CD14-positive monocyte (primary cell): Measurements from ENCODE around the gene PLCH1. TPM values are rescaled to one million over a fixed set of nuclear protein-coding genes. Genes with fewer than 3 reads are reported as not detected.

ENCODE experiments used
- DNase-seq, 3 donors: peaks; one replicate each; pipeline ENCODE4 v3.0.0-alpha.2; 2011 to 2022
- H2AFZ ChIP-seq: 2 replicates; pipeline ENCODE4 v1.6.0; 2012; ENCODE audit warnings: mild to moderate bottlenecking, low read depth, low read length, inconsistent platforms; ENCODE audit not compliant: insufficient read depth, poor library complexity, severe bottlenecking
- H3K27ac ChIP-seq, 2 donors: 1 replicate in 1 of 2; 2 replicates in 1 of 2; pipeline ENCODE4 v1.5.1; 2012 to 2013; ENCODE audit warnings: low read length in 2 of 2, control low read depth in 1 of 2, inconsistent platforms in 1 of 2, low read depth in 1 of 2, mild to moderate bottlenecking in 1 of 2
- H3K27me3 ChIP-seq, 2 donors: one replicate each; pipeline versions ENCODE4 v1.6.0 to v1.6.1; 2011 to 2013; ENCODE audit warnings: low read length in 2 of 2; ENCODE audit not compliant: control insufficient read depth in 2 of 2, insufficient read depth in 2 of 2
- H3K36me3 ChIP-seq, 2 donors: replicated peaks in 1 of 2; 1 replicate in 1 of 2; 2 replicates in 1 of 2; pipeline versions ENCODE4 v1.5.1 to v1.6.1; 2012 to 2013; ENCODE audit warnings: low read length in 2 of 2, control low read depth in 1 of 2, inconsistent platforms in 1 of 2, mild to moderate bottlenecking in 1 of 2; ENCODE audit not compliant: insufficient read depth in 2 of 2, control insufficient read depth in 1 of 2
- H3K4me1 ChIP-seq, 2 donors: 1 replicate in 1 of 2; 2 replicates in 1 of 2; pipeline versions ENCODE4 v1.5.1 to v1.6.1; 2012 to 2013; ENCODE audit warnings: low read length in 2 of 2, control low read depth in 1 of 2, inconsistent platforms in 1 of 2, mild to moderate bottlenecking in 1 of 2, moderate library complexity in 1 of 2; ENCODE audit not compliant: insufficient read depth in 2 of 2, control insufficient read depth in 1 of 2
- H3K4me2 ChIP-seq: replicated peaks from 2 replicates; pipeline ENCODE3; 2012; ENCODE audit warnings: low read length, moderate library complexity, mild to moderate bottlenecking; ENCODE audit not compliant: poor library complexity, severe bottlenecking; ENCODE audit errors: extremely low read depth
- H3K4me3 ChIP-seq, 3 experiments: fragments of 200-600 bp in 1 of 3; sonication (generic) in 1 of 3; replicated peaks in 1 of 3; 1 replicate in 2 of 3; 2 replicates in 1 of 3; pipeline ENCODE4 v1.5.1; 2011 to 2013; ENCODE audit warnings: low read length in 3 of 3, mild to moderate bottlenecking in 3 of 3, control low read depth in 2 of 3, low read depth in 2 of 3, inconsistent platforms in 1 of 3, moderate library complexity in 1 of 3
- H3K79me2 ChIP-seq: 2 replicates; pipeline ENCODE4 v1.6.0; 2012; ENCODE audit warnings: mild to moderate bottlenecking, control low read depth, inconsistent platforms, low read length, moderate library complexity; ENCODE audit not compliant: insufficient read depth
- H3K9ac ChIP-seq: 2 replicates; pipeline ENCODE4 v1.6.0; 2017; ENCODE audit warnings: low read length, mild to moderate bottlenecking; ENCODE audit not compliant: insufficient read depth, poor library complexity, severe bottlenecking
- H3K9me3 ChIP-seq, 2 donors: replicated peaks in 1 of 2; 1 replicate in 1 of 2; 2 replicates in 1 of 2; pipeline versions ENCODE4 v1.5.1 to v1.6.1; 2012 to 2013; ENCODE audit warnings: low read length in 2 of 2, control low read depth in 1 of 2; ENCODE audit not compliant: control insufficient read depth in 1 of 2, insufficient read depth in 1 of 2
- H4K20me1 ChIP-seq: 2 replicates; pipeline ENCODE4 v1.6.0; 2012; ENCODE audit warnings: mild to moderate bottlenecking, low read length, control low read depth, moderate library complexity; ENCODE audit not compliant: insufficient read depth
- H3K27ac Mint-ChIP-seq, 7 donors: one replicate each; pipeline ENCODE4 v1.8.0; 2020; ENCODE audit warnings: mild to moderate bottlenecking in 7 of 7, mixed read lengths in 7 of 7, moderate library complexity in 6 of 7, inconsistent platforms in 2 of 7
- H3K27me3 Mint-ChIP-seq, 3 donors: one replicate each; pipeline ENCODE4 v1.8.0; 2021 to 2022; ENCODE audit warnings: low read depth in 3 of 3, mild to moderate bottlenecking in 3 of 3, mixed read lengths in 3 of 3, moderate library complexity in 3 of 3, inconsistent platforms in 1 of 3
- H3K36me3 Mint-ChIP-seq, 2 donors: one replicate each; pipeline ENCODE4 v1.8.0; 2020; ENCODE audit warnings: mixed read lengths in 2 of 2, inconsistent platforms in 1 of 2, mild to moderate bottlenecking in 1 of 2
- H3K4me1 Mint-ChIP-seq: one replicate; pipeline ENCODE4 v1.8.0; 2020; ENCODE audit warnings: mild to moderate bottlenecking, mixed read lengths
- H3K4me3 Mint-ChIP-seq, 2 donors: one replicate each; pipeline ENCODE4 v1.8.0; 2020; ENCODE audit warnings: mild to moderate bottlenecking in 2 of 2, mixed read lengths in 2 of 2, moderate library complexity in 1 of 2
- H3K9me3 Mint-ChIP-seq, 7 donors: one replicate each; pipeline ENCODE4 v1.8.0; 2020 to 2022; ENCODE audit warnings: mixed read lengths in 7 of 7, mild to moderate bottlenecking in 6 of 7, moderate library complexity in 6 of 7, inconsistent platforms in 2 of 7
- WGBS: methylation state at CpG from one replicate; pipeline ENCODE4 v1.1.5; 2013; ENCODE audit warnings: missing lambda C conversion rate; ENCODE audit not compliant: insufficient coverage; 5-methylcytosine and 5-hydroxymethylcytosine counted together
- intact Hi-C, 2 donors: fragments of 100-400 bp; cut with micrococcal nuclease; formaldehyde crosslinking; loops; one replicate each; pipeline versions ENCODE4 v1.15.0 to v1.15.1; 2023
- polyA plus RNA-seq, 3 donors: library from polyadenylated mRNA; depleted of rRNA in 1 of 3; unstranded in 2 of 3; stranded (reverse) in 1 of 3; fragments of 300-500 nt in 2 of 3; fragments of >200 nt in 1 of 3; fragmentation: Illumina TruSeq in 2 of 3; gene quantifications; 1 replicate in 2 of 3; 2 replicates in 1 of 3; pipeline ENCODE4 v1.2.3, GENCODE V29; 2012 to 2021
- TF ChIP-seq, protein P1 (sequence below): fragments of 200-600 bp; IDR thresholded peaks from one replicate; pipeline ENCODE4 v1.8.0; 2022; ENCODE audit warnings: antibody characterized with exemption, mild to moderate bottlenecking

PLCH1 gene
- polyA plus RNA-seq, 3 donors, result not detected

DNA sequence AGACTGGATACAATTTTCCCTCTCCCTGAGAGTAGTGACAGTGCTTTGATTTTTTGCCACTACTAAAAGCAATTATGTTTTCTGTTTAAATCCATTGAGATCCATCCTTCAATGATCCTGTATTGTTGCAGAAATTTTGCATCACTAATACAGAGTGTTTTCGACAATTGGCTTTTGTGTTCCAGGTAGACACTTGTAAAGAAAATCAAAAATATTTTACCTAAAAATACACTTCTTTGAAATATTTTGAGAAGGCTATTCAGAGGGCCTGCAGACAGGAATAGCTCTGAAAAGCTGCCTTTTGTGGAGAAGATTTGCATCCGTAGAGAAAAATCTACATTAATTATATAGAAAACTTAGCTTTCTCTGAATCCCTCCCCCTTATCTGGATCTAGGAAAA, 384.6 kb downstream of the PLCH1 start:
- no peak for DNase-seq
- TF ChIP-seq, protein P1, sequence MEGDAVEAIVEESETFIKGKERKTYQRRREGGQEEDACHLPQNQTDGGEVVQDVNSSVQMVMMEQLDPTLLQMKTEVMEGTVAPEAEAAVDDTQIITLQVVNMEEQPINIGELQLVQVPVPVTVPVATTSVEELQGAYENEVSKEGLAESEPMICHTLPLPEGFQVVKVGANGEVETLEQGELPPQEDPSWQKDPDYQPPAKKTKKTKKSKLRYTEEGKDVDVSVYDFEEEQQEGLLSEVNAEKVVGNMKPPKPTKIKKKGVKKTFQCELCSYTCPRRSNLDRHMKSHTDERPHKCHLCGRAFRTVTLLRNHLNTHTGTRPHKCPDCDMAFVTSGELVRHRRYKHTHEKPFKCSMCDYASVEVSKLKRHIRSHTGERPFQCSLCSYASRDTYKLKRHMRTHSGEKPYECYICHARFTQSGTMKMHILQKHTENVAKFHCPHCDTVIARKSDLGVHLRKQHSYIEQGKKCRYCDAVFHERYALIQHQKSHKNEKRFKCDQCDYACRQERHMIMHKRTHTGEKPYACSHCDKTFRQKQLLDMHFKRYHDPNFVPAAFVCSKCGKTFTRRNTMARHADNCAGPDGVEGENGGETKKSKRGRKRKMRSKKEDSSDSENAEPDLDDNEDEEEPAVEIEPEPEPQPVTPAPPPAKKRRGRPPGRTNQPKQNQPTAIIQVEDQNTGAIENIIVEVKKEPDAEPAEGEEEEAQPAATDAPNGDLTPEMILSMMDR, result no peak
- Histone ChIP-seq H3K27me3 (no peaks in the 10 kb centered on the region), H3K9ac (no peak overlapping the region), H4K20me1 (no peaks in the 10 kb centered on the region), H3K36me3 (no peaks in the 10 kb centered on the region), H3K4me3 (no peak overlapping the region), H3K79me2 (no peaks in the 10 kb centered on the region), H2AFZ (no peak overlapping the region), H3K9me3 (peaks cover 0 to 1% of the 10 kb centered on the region in 2 donors), H3K27ac (no peak overlapping the region), H3K4me1 (no peaks in the 10 kb centered on the region), H3K4me2 (no peak overlapping the region)
- H3K27me3 Mint-ChIP-seq, result peaks cover 0 to 1% (median 0%) of the 10 kb centered on the region in 3 donors
- intact Hi-C loops, result no loop called here
- no CpG with 5 or more reads among the region's 2 CpGs for WGBS
- no peak overlapping the region for H3K4me3 Mint-ChIP-seq
- no peaks in the 10 kb centered on the region for H3K36me3 Mint-ChIP-seq
- H3K27ac Mint-ChIP-seq, result no peak overlapping the region
- no peaks in the 10 kb centered on the region for H3K4me1 Mint-ChIP-seq
- peaks cover 0 to 10% (median 4%) of the 10 kb centered on the region in 7 donors for H3K9me3 Mint-ChIP-seq

GRCh38 chr3:155356594-155357370, 388.1 kb downstream of the PLCH1 start:
- WGBS, result 60% methylated on average over 5 of the region's 7 CpGs

More at GRCh38 chr3:155356594-155357370, 388.1 kb downstream of the PLCH1 start:
- no peak for DNase-seq
- Histone ChIP-seq H3K27me3 (no peaks in the 10 kb centered on the region), H3K4me2 (no peak overlapping the region), H3K4me3 (no peak overlapping the region), H3K27ac (no peak overlapping the region), H3K9ac (no peak overlapping the region), H3K9me3 (no peaks in the 10 kb centered on the region), H2AFZ (no peak overlapping the region), H4K20me1 (no peaks in the 10 kb centered on the region), H3K79me2 (no peaks in the 10 kb centered on the region), H3K4me1 (no peaks in the 10 kb centered on the region), H3K36me3 (no peaks in the 10 kb centered on the region)
- peaks cover 0 to 1% (median 0%) of the 10 kb centered on the region in 3 donors for H3K27me3 Mint-ChIP-seq
- intact Hi-C loops, result no loop called here
- TF ChIP-seq, protein P1, result no peak
- no peaks in the 10 kb centered on the region for H3K36me3 Mint-ChIP-seq
- H3K27ac Mint-ChIP-seq, result peak overlapping the region in 1 of 7 donors; percentile 47
- H3K4me3 Mint-ChIP-seq, result no peak overlapping the region
- H3K9me3 Mint-ChIP-seq, result peaks cover 0 to 3% (median 0%) of the 10 kb centered on the region in 7 donors
- H3K4me1 Mint-ChIP-seq, result no peaks in the 10 kb centered on the region
